ENCODE data around the gene MITF.

DNA sequence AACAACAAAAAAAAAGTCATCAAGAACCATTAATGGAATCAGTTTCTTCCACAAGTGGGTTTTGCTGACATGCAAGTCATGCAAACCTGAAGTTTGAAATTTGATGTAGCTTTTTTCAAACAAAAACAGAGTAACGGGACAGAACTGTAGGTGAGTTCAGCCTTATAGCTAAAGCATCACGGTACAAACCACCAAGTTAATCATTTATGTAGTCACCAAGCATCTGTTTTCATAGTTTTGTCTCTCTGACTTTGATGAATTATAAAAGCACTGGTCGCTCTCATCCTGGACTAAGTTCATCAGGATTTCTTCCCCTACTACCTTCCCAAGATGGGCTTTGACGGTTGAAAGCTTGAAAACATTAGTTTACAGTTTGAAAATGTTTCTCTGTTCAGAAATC is 143.3 kb downstream of the MITF start:
- TF ChIP-seq, protein P1, sequence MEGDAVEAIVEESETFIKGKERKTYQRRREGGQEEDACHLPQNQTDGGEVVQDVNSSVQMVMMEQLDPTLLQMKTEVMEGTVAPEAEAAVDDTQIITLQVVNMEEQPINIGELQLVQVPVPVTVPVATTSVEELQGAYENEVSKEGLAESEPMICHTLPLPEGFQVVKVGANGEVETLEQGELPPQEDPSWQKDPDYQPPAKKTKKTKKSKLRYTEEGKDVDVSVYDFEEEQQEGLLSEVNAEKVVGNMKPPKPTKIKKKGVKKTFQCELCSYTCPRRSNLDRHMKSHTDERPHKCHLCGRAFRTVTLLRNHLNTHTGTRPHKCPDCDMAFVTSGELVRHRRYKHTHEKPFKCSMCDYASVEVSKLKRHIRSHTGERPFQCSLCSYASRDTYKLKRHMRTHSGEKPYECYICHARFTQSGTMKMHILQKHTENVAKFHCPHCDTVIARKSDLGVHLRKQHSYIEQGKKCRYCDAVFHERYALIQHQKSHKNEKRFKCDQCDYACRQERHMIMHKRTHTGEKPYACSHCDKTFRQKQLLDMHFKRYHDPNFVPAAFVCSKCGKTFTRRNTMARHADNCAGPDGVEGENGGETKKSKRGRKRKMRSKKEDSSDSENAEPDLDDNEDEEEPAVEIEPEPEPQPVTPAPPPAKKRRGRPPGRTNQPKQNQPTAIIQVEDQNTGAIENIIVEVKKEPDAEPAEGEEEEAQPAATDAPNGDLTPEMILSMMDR (IDR thresholded peaks at IDR 0.05; ENCODE audit: low read depth, low read length, poor library complexity, severe bottlenecking), result no peak
- no peak for TF ChIP-seq EZH2phosphoT487 (IDR thresholded peaks at IDR 0.05; ENCODE audit: borderline replicate concordance, low read length)
